HG02571 (cell line): ENCODE results near the gene VN1R5.
"Not testable (repeated sequence)": the region's sequence is repeated elsewhere in the genome, so short reads cannot be mapped to it uniquely, and the experiment has no call there.

Experiments
- ATAC-seq: cut with Tn5 transposase; IDR thresholded peaks from one replicate; pipeline ENCODE4 v1.9.1; 2021; ENCODE audit warnings: mild to moderate bottlenecking, moderate library complexity; ENCODE audit not compliant: unreplicated experiment

VN1R5 gene

DNA sequence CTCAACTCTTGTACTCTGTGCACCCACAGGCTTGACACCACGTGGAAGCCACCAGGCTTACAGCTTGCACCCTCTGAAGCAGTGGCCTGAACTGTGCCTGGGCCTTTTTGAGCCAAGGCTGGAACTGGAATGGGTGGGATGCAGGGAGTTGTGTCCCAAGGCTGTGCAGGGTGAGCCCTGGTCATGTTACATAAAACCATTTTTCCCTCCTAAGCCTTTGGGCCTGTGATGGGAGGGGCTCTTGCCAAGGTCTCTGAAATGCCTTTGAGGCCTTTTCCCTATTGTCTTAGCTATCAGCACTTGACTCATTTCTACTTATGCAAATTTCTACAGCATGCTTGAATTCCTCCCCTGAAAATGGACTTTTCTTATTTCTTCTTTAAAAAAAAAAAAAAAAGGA lies 14.1 kb downstream of the VN1R5 start:
- no peak for ATAC-seq

DNA sequence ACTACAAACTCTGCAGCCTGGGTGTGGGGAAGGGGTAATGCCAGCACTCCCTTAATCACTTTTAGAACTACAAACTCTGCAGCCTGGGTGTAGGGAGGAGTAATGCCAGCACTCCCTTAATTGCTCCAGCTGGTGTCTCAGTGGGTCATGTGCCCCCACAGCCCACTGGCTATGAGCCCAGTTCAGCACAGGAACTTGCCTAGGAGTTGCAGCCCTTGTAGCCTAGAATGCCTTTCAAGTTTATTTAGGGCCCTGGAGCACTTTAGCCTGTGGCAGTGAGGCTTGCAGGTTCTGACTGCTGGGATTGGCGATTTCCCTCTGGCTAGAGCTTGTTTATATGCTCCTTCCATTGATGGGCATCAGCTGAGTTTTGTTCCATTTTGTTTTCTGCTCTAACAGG lies 17.1 kb downstream of the VN1R5 start:
- ATAC-seq, result no peak

DNA sequence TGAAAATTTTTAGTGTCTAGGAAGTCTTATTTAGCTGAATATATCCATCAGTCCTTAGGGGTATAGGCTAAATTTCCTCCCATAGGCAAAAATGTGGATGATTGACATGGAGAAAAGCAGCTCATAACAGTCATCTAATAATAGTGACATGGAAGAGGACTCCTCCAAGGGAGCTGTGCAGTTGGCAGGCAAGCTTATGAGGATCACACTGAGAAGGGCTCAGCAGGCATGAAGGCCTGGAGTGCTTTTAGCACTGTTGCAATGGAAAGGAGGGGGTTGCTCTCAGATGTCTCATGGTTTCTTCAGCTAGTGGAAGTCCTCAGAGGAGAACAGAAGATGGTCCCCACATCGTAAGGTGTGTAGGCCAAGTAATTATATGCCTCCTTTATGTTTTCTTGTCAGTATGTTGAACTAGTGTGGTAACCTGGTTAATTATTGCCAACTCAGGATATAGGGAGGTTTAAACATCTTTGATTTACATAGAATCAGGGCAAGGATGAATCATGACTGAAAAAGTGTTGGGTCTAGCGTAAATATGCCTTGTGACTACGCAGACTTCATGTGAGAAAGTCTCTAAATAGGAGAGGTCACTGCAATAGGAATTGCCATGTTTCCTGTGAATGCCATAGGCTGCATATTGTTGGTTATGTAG lies 18.9 kb downstream of the VN1R5 start:
- no peak for ATAC-seq

DNA sequence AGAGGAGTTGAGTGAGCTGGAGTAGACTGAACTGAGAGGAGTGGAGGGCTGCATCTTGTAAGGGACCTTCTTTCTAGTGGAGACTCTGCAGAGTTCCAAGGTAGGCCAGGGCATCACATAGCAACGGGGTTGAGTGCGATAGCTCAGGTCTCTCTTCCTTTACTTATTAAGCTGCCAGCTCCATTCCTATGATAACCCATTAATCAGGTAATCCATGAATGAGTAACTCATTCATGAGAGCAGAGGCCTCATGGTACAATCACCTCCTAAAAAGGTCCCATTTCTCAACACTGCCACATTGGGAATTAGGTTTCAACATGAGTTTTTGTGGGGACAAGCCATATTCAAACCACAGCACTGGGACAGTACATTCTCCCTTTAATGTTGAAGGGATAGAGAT lies 21.3 kb downstream of the VN1R5 start:
- no peak for ATAC-seq

DNA sequence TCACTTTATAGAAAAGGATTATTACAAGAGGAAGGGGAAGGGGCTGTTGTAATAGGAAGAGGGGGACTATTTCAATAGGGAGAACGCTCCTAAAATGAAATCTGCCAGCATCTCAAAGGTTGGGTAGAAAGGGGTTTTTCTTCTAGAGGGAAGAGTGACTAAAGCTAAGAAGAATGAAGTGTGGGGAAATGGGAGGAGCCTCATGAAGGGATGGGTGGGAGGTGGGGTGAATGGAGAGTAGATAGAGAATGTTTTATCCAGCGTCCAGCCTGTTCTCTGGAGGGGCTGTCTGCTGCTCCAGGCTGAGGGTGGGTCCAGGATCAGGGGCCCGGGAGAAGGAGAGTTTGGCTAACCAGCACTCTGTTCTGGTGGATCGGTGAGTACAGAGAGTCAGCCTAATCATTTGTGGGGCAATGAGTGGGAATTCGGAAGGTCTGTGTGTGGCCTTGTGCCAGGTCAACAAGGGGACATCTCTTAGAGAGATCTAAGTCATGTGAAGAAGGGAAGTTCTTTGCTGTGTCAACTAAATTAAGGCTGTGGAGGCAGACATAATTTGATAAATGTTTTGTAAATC lies 25.2 kb downstream of the VN1R5 start:
- no peak for ATAC-seq

DNA sequence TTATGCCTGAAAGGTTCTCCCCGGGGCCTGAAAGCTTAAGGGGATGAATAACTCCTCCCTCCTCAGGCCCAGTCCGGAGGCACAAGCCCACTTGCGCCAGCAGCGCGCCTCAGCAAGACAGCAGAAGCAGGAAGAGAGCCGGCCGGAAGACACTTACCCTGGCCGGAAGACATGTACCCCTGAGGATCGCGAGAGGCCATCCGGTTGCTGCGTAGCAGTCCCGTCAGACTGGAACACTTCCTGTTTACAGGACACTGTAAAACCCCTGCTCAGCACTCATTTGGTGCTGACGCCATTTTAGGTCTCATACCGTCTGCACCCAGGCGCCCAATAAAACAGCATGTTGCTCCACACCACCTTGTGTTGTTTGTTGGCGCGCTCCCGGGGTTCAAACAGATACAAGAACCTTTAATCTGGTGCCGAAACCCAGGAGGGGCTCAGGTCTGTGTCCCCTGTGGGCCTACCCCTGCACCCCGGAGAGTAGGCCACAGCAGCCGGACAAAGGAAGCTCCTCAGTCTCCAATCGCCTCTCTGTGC lies 30.3 kb downstream of the VN1R5 start:
- ATAC-seq, result no peak

DNA sequence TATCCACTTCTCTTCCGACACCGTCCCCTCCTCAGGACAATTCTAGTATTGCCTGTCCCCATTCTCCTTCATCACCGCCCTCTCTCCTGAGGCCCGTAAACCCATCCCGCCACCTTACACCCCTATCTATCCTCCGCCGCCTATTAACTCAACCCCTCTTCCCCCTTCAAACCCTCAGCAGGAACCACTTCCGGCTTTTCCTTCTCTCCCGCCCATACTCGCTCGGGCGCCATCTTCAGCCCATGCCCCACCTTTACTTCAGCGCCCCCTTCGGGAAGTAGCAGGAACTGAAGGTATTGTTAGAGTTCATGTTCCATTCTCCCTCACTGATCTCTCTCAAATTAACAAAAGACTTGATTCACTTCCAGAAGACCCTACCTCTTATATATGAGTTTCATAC lies 31.6 kb downstream of the VN1R5 start:
- no peak for ATAC-seq

DNA sequence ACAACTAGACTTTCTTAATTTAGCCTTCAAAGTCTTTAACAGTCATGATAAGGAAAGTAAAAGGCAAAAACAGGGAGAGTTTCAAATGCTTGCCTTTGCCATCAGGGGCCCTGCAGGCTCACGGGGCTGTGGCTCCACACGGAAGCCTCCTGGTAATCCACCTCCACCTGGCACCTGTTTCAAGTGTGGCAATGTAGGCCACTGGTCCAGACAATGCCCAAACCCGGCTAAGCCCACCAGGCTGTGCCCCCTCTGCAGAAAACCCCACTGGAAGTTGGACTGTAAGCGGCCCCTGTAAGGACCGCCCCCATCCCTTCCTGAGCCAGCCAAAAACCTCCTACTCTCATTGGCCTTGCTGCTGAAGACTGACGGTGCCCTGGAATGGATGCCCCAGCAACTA lies 32.5 kb downstream of the VN1R5 start:
- ATAC-seq, result no peak

DNA sequence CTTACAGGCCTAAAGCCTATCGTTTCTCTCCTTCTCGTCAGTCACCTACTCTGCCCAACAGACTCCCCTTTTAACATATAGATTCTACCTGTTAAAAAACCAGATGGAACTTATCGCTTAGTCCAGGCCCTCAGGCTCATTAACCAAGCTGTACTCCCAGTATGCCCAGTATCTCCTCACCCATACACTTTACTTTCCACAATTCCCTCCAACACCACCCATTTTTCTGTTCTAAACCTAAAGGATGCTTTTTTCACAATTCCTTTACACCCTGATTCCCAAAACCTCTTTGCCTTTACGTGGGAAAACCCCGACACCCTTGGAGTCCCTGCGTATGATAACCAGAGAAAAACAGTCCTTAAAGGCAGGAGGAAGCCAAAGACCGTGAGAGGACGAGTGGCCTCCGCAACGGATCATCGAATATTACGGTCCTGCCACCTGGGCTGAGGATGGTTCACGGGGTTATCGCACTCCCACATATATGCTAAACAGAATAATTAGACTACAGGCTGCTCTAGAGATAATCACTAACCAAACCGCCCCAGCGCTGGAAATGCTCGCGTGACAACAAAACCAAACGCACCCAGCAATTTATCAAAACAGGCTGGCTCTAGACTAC lies 33.5 kb downstream of the VN1R5 start:
- not testable (repeated sequence) for ATAC-seq

DNA sequence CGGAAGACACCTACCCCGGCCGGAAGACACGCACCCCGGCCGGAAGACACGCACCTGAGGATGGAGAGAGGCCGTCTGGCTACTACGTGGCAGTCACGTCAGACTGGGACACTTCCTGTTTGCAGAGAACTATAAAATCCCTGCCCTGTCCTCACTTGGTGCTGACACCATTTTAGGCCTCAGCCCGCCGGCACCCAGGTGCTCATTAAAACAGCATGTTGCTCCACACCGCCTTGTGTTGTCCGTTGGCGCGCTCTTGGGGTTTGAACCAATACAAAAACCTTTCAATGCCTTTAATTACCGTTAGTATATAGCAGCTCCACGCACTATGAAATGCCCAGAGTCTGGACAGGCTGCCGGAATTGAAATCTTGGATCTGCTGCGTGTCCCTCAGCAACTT lies 34.7 kb downstream of the VN1R5 start:
- ATAC-seq, result no peak

DNA sequence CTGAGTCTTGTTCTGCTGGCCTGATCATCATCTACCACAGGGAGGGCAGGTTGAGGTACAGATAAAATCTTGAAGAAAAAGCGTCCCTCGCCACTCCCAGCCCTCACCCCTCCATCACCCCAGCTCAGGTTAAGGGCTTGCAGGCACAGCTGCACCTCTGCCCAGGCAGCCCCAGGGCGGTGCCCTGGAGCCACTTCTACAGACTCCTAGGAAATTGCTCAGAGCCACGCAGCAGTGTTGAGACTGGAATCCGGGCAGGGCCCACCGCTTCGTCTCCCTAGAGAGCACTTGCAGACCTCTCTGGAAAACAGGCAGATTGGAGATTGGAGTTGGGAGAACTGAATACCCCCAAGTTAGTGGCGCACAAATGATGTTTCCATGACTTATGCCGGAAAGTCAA lies 35.3 kb downstream of the VN1R5 start:
- no peak for ATAC-seq

DNA sequence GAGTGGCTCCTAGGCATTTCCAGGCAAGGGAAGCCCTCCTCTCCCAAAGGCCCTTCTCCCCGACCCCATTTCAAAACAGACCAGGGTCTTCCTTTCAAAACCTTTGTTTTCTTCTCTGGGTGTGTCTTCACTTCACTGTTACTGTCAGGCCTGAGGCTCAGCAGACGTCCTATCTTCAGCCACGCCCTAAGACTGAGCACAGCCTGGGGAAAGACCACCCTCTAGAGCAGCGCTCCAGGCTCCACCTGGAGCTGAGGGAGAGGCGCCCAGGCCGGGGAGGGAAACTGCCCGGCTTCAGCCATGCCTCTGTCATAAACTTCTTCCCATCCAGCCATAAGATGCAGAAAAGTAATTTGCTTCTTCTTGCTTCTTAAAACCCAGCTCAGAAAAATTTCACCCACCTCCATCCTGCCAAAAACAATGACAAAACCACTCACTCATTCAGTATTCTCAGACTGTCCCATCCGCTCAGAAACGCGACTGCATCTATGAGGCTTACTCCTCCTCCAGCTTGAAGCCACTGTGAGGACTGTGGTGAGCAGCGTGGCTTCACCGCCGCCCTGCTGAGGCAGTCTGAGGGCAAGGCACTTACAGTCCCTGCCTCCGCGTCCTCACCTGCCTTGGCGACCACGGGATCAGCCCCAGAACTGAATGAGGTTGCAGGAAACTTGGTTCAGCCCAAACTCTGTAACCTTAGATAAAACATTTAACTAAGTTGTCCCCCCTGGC lies 36.1 kb downstream of the VN1R5 start:
- no peak for ATAC-seq

DNA sequence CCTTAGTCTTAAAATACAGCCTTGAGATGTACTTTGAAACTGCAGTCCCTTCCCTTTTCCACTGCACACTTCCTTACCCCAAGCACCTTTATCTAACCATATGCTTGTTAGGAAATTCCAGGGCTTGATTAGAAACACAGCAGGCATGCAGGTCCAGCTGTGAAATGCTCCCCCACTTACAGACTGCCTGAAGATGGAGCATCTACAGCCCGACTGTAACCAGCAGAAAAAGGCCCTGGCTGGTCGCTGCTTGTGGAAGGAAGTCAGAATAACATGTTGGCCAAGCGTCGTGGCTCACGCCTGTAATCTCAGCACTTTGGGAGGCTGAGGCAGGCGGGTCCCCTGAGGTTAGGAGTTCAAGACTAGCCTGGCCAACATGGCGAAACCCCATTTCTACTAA lies 37.2 kb downstream of the VN1R5 start:
- ATAC-seq, result no peak

DNA sequence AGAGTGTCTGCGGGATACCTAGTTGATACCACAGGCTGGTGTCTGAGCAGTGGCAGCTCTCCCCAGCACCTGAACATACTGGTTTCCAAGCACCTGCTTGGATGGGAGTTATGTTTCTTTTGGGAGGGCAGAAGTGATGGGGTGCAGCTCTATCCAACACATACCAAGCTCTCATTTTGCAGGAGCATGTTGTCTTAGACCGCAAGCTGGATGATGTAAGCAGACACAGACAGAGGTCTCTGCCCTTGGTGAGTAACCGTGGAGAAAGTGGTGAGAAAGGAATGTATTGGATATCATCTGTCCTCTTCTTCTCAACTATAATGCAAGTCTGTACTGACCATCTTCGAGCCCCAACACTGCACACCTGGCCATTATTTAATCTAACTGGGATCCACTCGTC lies 38.4 kb downstream of the VN1R5 start:
- no peak for ATAC-seq

DNA sequence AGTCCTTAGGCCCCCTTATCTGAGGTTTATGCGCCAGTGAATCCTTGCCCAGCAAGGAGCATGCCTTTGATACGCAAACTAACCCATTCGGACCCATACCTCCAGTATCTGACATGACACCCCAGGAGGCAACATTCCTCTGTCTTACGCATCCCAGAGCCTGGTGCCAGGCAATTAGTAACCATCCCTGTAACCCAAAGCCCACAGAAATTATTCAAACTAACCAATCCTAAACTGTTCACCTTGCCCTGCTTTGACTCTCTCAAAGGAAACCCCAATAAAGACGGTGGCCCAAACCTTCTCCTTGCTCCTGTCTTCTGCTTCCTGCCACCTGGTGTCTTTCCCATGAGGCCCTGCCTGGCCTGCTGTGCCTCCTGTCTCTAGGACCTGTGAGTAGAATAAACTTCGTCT lies 39.4 kb downstream of the VN1R5 start:
- no peak for ATAC-seq

DNA sequence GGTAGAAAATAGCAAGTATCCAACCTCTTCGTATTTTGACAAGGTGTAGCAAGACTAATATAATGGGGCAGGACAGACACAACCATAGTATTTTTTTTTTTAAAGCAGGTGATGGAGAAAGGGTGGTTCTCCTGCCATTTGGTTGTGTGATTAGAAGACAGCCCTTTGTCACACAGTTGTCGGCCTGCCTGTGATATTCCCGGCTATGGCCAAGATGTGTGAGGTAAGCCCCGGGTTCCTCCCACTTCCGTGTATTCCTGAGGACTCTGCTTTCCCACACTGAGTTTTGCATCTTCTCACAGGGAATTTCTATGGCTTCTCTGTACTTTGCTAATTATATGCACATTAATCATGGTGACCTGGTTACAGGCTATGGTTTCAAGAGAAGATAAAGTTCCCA lies 39.9 kb downstream of the VN1R5 start:
- ATAC-seq, result no peak

DNA sequence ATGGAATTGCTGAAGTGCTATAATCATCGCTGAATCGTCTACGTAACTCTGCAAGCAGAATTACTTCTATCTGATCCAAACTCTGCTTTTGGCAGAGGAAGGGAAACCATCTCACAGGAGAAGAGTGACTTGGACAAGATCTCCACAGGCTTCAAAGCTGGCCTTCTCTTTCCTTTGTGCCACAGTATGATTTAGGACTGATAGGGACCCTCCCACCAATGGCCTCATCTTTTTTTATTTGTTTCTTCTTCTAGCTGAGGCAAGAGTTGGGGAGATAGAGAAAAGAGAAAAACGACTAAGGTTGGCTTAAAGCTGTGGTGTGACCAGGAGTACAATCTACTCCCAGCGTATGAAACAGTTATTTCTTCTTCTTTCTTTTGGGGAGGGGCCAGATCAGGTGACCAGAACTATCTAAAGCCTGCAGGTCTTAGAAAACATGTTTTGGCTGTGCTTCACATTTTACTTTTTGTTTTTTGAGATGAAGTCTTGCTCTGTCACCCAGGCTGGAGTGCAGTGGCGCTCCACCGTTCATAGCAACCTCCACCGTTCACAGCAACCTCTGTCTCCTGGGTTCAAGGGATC lies 40.8 kb downstream of the VN1R5 start:
- no peak for ATAC-seq

DNA sequence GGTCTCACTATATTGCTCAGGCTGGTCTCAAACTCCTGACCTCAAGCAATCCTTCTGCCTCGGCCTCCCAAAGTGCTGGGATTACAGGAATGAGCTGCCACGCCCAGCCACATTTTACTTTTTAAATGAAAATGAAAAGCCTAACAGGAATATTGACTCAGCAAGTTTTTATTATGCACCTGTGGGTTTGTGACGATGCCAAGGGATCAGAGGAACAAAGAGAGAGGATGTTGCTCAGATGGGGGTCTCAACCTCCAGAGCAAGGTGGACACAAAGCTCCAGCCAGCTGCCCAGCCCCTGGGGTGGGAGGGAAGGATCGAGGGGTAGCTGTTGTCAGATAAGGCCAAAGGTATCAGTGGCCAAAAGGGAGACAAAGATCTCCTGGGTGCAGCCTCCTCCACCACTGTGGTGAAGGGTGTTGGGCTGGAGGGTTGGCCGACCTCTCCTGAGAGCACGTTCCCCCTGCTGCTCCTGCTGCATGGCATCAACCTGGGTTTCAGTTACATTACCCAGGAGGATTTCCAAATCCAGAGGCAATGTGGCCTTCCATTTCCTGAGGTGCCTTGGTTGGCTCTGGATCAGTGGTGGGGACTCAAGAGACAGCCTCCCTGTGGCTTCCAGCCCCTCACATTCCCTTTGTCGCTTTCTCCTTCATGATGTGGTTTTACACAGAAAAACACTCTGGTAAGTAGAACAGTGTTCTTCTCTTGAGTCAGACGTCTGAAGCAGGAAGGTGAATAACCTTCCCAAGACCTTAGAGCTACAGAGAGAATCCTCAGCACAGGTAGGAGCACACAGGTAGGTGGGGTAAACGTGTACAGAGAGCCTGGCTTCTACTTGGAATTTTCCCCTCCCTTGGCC lies 41.6 kb downstream of the VN1R5 start:
- no peak for ATAC-seq

DNA sequence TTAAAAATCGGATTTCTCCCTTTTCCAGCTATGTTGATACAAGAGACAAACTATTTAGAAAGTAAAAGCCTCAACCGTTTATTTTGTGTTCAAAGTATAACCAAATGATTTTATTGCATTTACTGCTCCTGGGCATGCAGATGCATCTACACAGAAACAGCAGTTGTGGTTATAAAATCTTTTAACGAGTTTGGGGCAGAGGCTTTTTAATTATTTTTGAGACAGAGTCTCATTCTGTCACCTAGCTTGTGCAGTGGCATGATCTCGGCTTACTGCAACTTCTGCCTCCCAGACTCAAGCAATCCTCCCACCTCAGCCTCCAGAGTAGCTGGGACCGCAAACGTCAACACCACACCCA lies 42.2 kb downstream of the VN1R5 start:
- ATAC-seq, result no peak

DNA sequence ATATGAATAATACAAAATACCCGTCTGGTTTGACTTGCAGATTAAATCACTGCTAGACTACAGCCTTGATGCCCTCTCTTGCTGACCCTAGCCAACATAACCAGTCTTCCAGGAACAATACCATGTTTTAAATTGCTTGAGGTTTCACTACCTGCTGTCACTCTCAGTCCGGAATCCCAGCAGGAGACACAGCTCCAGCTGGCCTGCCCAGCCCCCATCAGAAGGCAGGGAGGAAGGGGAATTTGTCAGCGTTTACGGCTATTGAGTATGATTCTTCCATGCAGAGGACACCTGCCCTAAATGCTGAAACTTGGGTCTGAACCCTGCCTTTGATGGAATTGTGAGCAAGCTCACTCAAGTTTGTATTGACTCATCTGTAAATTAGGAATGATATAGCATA lies 42.8 kb downstream of the VN1R5 start:
- no peak for ATAC-seq
